ENCODE data around the gene HSD17B11.

- TF ChIP-seq CTCF (conservative IDR thresholded peaks at IDR 0.05 in 1 of 2, IDR thresholded peaks at IDR 0.05 in 1 of 2; ENCODE audit: low read depth in 1 of 2, low read length in 2 of 2) (no peak), EZH2 (IDR thresholded peaks at IDR 0.05; ENCODE audit: low read length, missing control alignments) (no peak)
Measured at GRCh38 chr4:87313756-87314155, 77.2 kb downstream of the HSD17B11 start.

Data from fibroblast of lung (primary cell).